Suprapubic skin (tissue), 4 donors: ENCODE data around the gene CLEC18B. TPM values are rescaled to one million over a fixed set of nuclear protein-coding genes. Genes with fewer than 3 reads are reported as not detected.
"Not testable (repeated sequence)": the region's sequence is repeated elsewhere in the genome, so short reads cannot be mapped to it uniquely, and the experiment has no call there.

Experiments
- DNase-seq, 2 donors: peaks; one replicate each; pipeline ENCODE4 v3.0.0-alpha.2; 2019; ENCODE audit warnings: low spot score in 2 of 2
- H3K27ac ChIP-seq: fragments of 200-600 bp; sonication (generic); one replicate; pipeline ENCODE4 v1.5.1; 2019
- H3K27me3 ChIP-seq: fragments of 200-600 bp; sonication (generic); one replicate; pipeline ENCODE4 v1.5.1; 2019
- H3K36me3 ChIP-seq: fragments of 200-600 bp; sonication (generic); one replicate; pipeline ENCODE4 v1.5.1; 2019
- H3K4me1 ChIP-seq: fragments of 200-600 bp; sonication (generic); one replicate; pipeline ENCODE4 v1.5.1; 2019
- H3K4me3 ChIP-seq: fragments of 200-600 bp; sonication (generic); one replicate; pipeline ENCODE4 v1.5.1; 2019; ENCODE audit warnings: mild to moderate bottlenecking
- H3K9me3 ChIP-seq: fragments of 200-600 bp; sonication (generic); one replicate; pipeline ENCODE4 v1.5.1; 2019
- CTCF ChIP-seq, 2 donors: fragments of 200-600 bp in 1 of 2; fragments of 450-650 bp in 1 of 2; sonication (generic) in 1 of 2; IDR thresholded peaks; one replicate each; pipeline ENCODE4 v1.5.1; 2016 to 2019; ENCODE audit warnings: antibody characterized with exemption in 2 of 2, mild to moderate bottlenecking in 1 of 2, moderate library complexity in 1 of 2
- EP300 ChIP-seq: sonication (generic); formaldehyde crosslinking; IDR thresholded peaks from one replicate; pipeline ENCODE4 v1.6.1; 2017; ENCODE audit warnings: antibody characterized with exemption
- POLR2A ChIP-seq, 2 donors: fragments of 450-650 bp; IDR thresholded peaks; one replicate each; pipeline ENCODE4 v1.6.1; 2017; ENCODE audit warnings: antibody characterized with exemption in 2 of 2, mild to moderate bottlenecking in 2 of 2, moderate library complexity in 2 of 2
- POLR2AphosphoS5 ChIP-seq, 3 donors: sonication (generic); formaldehyde crosslinking; IDR thresholded peaks; one replicate each; pipeline ENCODE4 v1.6.1; 2017; ENCODE audit warnings: antibody characterized with exemption in 3 of 3
- WGBS: methylation state at CpG from one replicate; pipeline ENCODE4 v1.1.5; 2018; 5-methylcytosine and 5-hydroxymethylcytosine counted together
- total RNA-seq, 4 donors: library from RNA; depleted of rRNA; stranded (reverse); fragments of >200 nt; gene quantifications; one replicate each; pipeline ENCODE4 v1.1.0, GENCODE V29; 2016

Gene CLEC18B
- total RNA-seq, 4 donors from 2014 or later: 0.72 TPM; not detected in 3

- Histone ChIP-seq H3K4me1 (peaks cover 37% of the 10 kb centered on the region), H3K27ac (peak overlapping the region; percentile 88), H3K4me3 (no peak overlapping the region), H3K27me3 (no peaks in the 10 kb centered on the region), H3K36me3 (peaks cover 31% of the 10 kb centered on the region), H3K9me3 (no peaks in the 10 kb centered on the region)
- DNase-seq: no peak
- 84% methylated on average over 3 of the region's 3 CpGs for WGBS
- TF ChIP-seq EP300 (no peak), POLR2A (IDR thresholded peaks at IDR 0.05) (no peak), POLR2AphosphoS5 (IDR thresholded peaks at IDR 0.05) (no peak), CTCF (IDR thresholded peaks at IDR 0.05) (no peak)
Observed at GRCh38 chr16:74450236-74450635, 29.0 kb upstream of the CLEC18B start.

- TF ChIP-seq POLR2AphosphoS5 (IDR thresholded peaks at IDR 0.05): no peak
- TF ChIP-seq EP300: no peak
- no peak for TF ChIP-seq POLR2A (IDR thresholded peaks at IDR 0.05)
- no peak for TF ChIP-seq CTCF (IDR thresholded peaks at IDR 0.05)
- Histone ChIP-seq H3K27me3 (no peaks in the 10 kb centered on the region), H3K27ac (peak overlapping the region; percentile 88), H3K9me3 (no peaks in the 10 kb centered on the region), H3K36me3 (peaks cover 27% of the 10 kb centered on the region), H3K4me1 (peaks cover 37% of the 10 kb centered on the region), H3K4me3 (no peak overlapping the region)
- WGBS: 95% methylated on average over 5 of the region's 5 CpGs
- DNase-seq: no peak
Observed at GRCh38 chr16:74449470-74449869, 28.2 kb upstream of the CLEC18B start.

DNA sequence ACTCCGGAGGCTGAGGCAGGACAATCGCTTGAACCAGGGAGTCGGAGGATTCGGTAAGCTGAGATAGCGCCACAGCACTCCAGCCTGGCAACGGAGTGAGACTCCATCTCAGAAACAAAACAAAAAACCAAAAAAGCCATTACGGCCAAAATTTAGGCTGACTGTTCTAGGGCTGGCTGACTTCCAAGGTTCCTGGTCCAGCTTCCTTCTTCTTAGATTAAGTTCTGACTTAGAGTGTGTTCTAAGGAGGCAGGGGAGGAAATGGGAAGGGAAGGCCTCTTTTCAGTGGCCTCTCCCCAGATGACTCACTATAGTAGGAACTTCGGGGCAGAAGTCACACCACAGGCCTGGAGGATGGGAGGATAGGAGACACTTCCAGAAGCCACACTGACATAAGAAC is 27.7 kb upstream of the CLEC18B start:
- WGBS: 62% methylated on average over 8 of the region's 8 CpGs
- peak; percentile 70 to 77 for DNase-seq
- H3K36me3 ChIP-seq: peaks cover 27% of the 10 kb centered on the region

DNA sequence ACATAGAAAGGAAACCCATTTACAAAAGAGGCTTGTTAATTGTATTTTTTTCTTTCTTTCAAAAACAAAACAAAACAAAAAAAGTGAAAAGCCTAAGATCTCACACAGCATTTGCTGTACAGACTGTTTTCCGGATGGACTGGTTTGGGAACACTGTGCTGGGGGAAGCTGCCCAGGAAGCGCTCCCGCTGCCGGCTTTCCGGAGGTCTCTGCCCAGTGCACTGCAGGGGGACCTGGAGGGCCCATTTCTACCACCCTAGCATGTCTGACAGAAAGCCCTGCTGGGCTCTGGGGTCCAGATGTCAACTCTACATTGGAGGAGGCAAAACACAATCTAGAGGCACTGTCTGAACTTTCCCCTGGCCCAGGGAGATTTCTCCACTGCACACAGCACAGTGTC is 26.3 kb upstream of the CLEC18B start:
- no peak for DNase-seq
- H3K27ac ChIP-seq: no peak overlapping the region
- no peaks in the 10 kb centered on the region for H3K9me3 ChIP-seq
- H3K36me3 ChIP-seq: peaks cover 17% of the 10 kb centered on the region
- H3K4me3 ChIP-seq: no peak overlapping the region
- peaks cover 37% of the 10 kb centered on the region for H3K4me1 ChIP-seq
- no peaks in the 10 kb centered on the region for H3K27me3 ChIP-seq
- no peak for TF ChIP-seq POLR2A (IDR thresholded peaks at IDR 0.05)
- no peak for TF ChIP-seq POLR2AphosphoS5 (IDR thresholded peaks at IDR 0.05)
- TF ChIP-seq EP300: no peak
- no peak for TF ChIP-seq CTCF (IDR thresholded peaks at IDR 0.05)
- WGBS: 77% methylated on average over 5 of the region's 5 CpGs

More for the DNA sequence above, 27.7 kb upstream of the CLEC18B start:
- no peak for TF ChIP-seq EP300
- TF ChIP-seq POLR2AphosphoS5 (IDR thresholded peaks at IDR 0.05): no peak
- TF ChIP-seq CTCF (IDR thresholded peaks at IDR 0.05): no peak
- TF ChIP-seq POLR2A (IDR thresholded peaks at IDR 0.05): no peak
- Histone ChIP-seq H3K4me1 (peaks cover 37% of the 10 kb centered on the region), H3K27ac (peak overlapping the region; percentile 88), H3K9me3 (no peaks in the 10 kb centered on the region), H3K4me3 (no peak overlapping the region), H3K27me3 (no peaks in the 10 kb centered on the region)

DNA sequence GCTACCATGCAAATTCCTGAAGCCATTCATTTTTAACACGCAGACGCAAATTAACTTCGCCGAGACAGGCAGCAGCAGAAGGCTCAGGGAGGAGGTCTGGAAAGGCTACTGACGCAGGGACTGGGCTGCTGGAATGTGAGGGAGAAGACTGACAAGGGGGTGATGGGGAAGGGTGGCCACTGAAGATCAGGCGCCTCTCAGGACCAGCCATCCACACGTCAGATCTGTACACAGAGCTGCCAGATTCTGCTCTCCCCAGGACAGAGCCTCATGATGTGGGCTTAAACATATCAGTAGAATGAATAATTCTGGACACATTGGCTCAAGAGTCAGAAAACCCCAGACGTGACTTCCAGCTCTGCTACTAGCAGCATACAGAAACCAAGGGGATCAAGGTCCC is 25.6 kb upstream of the CLEC18B start:
- H3K27ac ChIP-seq: no peak overlapping the region

GRCh38 chr16:74443624-74444346 is 22.5 kb upstream of the CLEC18B start:
- not testable (repeated sequence) for H3K36me3 ChIP-seq, DNase-seq, H3K4me3 ChIP-seq, H3K27me3 ChIP-seq, H3K27ac ChIP-seq, H3K9me3 ChIP-seq
- peaks cover 14% of the 10 kb centered on the region for H3K4me1 ChIP-seq
- 97% methylated on average over 13 of the region's 13 CpGs for WGBS

More for the DNA sequence above, 25.6 kb upstream of the CLEC18B start:
- H3K4me3 ChIP-seq: no peak overlapping the region
- peaks cover 37% of the 10 kb centered on the region for H3K4me1 ChIP-seq
- 96% methylated on average over 7 of the region's 8 CpGs for WGBS
- DNase-seq: no peak
- H3K27me3 ChIP-seq: no peaks in the 10 kb centered on the region
- H3K9me3 ChIP-seq: no peaks in the 10 kb centered on the region
- H3K36me3 ChIP-seq: peaks cover 10% of the 10 kb centered on the region
- TF ChIP-seq POLR2A (IDR thresholded peaks at IDR 0.05): no peak
- no peak for TF ChIP-seq POLR2AphosphoS5 (IDR thresholded peaks at IDR 0.05)
- no peak for TF ChIP-seq EP300
- no peak for TF ChIP-seq CTCF (IDR thresholded peaks at IDR 0.05)
